GM18951 (cell line): ENCODE results near the gene NAP1L5.

Experiments
- POLR2A ChIP-seq: IDR thresholded peaks from 4 replicates; pipeline ENCODE4 v1.6.1; 2011; ENCODE audit warnings: mild to moderate bottlenecking; ENCODE audit not compliant: insufficient read length, insufficient read depth; ENCODE audit errors: extremely low read depth
- in situ Hi-C: fragments of 300-500 bp; cut with MboI; formaldehyde crosslinking; loops from one replicate; pipeline ENCODE4 v1.12.0; 2022; ENCODE audit warnings: low sequenced_read_pairs, mixed read lengths, inconsistent platforms; ENCODE audit not compliant: unreplicated experiment

NAP1L5 gene

GRCh38 chr4:88732714-88733368, 35.2 kb upstream of the NAP1L5 start:
- in situ Hi-C loops, result no loop called here
- no peak for TF ChIP-seq POLR2A

GRCh38 chr4:88731381-88731780, 33.8 kb upstream of the NAP1L5 start:
- no peak for TF ChIP-seq POLR2A
- in situ Hi-C loops, result no loop called here

GRCh38 chr4:88730811-88731210, 33.2 kb upstream of the NAP1L5 start:
- in situ Hi-C loops, result no loop called here

GRCh38 chr4:88729146-88729760, 31.6 kb upstream of the NAP1L5 start:
- in situ Hi-C loops, result no loop called here
- TF ChIP-seq POLR2A, result no peak

More at GRCh38 chr4:88730811-88731210, 33.2 kb upstream of the NAP1L5 start:
- no peak for TF ChIP-seq POLR2A

DNA sequence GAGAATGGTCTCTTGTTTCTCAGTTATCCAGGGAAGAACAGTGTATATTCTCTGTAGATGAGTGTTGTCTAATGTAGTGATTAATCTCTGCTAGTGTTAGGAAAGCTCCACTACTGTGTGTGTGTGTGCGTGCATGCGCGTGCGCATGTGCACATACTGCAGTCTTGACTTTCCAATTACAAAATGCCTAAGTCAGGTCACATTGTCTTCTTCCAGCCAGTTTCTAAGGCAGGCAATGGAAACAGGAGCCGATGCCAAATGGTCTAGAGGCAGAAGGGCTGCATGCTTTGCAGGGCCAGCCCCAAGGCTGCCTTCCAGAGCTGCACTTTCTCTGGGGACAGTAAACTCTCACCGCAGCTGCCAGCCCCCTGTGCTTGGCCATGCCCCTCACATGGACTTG, 30.5 kb upstream of the NAP1L5 start:
- in situ Hi-C loops, result no loop called here
- TF ChIP-seq POLR2A, result no peak

DNA sequence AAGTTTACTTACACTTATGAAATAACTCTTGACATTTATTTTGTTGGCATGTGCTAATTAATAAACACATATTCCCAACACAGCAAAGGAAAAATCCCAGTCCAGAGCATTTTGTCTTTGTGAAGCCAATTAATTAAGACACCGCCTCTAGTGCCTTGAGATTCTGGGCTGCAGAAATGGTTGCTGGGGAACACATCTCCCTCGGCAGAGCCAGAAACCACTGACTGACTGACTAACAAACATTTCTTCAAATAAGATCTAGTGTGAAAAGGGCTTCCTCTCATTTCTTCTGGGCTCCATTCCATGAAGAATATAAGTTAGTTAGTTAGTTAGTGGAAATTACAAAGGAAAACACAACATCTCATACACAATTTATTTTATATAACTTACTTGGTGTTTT, 28.4 kb upstream of the NAP1L5 start:
- in situ Hi-C loops, result no loop called here

DNA sequence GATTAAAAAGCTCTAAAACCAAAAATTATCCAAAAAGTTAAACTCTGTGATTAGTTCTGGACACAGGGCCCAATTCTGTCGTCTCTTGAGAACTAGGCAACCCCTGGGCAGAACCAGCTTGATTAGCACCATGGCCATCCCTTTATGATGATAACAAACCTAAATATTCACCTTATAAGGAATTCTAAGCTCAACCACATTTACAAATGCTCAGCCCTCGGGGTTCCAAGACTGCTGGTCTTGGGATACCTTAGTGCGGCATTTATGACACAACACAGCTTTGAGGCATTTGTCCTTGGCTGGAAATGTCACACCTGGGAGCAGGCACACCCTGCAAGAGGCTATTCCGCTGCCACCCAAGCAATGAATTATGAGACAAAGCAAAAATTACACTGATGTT, 27.5 kb upstream of the NAP1L5 start:
- in situ Hi-C loops, result no loop called here

More for the DNA sequence above, 28.4 kb upstream of the NAP1L5 start:
- no peak for TF ChIP-seq POLR2A

GRCh38 chr4:88724406-88724805, 26.8 kb upstream of the NAP1L5 start:
- TF ChIP-seq POLR2A, result no peak
- in situ Hi-C loops, result no loop called here

More for the DNA sequence above, 27.5 kb upstream of the NAP1L5 start:
- TF ChIP-seq POLR2A, result no peak

DNA sequence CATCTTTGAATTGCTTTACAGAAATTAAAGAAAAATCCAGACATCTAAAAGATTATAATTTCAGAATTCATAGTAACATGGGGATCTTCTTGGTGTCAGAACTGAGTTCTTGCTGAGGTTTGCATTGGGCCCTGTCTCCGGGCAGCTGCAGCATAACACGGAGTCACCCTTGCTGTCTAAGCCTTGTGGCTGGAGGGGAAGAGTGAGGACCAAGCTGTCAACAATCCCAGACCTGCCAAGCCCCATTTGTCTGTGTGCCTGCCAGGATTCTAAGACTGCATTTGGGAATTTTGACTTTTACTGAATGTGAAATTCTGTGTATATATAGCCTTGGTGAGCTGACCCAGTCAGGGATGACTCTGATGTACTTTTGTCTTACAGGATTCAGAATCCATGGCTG, 25.2 kb upstream of the NAP1L5 start:
- no peak for TF ChIP-seq POLR2A
- in situ Hi-C loops, result no loop called here

DNA sequence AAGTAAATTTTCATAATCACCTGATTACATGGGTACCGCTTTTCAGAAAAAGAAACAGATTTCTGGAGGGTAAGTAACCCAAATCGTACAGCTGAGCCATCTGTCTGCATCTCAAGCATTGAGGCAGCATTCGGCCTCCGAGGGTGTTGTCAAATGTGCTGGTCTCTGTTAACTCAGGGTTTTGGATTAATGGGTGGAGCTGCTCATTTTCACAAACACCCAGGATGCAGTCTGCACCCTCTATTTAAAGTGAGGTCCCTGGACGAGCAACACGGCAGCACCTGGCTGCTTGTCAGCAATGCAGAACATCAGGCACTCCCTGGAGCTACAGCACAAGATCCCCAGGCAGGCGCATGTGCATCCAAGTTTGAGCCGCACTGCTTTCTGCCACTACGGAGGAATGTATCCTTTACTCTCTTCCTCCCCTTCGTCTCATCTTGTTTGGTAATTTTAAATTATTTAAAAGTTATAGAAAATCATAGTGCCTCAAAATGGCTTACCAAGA, 24.7 kb upstream of the NAP1L5 start:
- no peak for TF ChIP-seq POLR2A
- in situ Hi-C loops, result no loop called here

DNA sequence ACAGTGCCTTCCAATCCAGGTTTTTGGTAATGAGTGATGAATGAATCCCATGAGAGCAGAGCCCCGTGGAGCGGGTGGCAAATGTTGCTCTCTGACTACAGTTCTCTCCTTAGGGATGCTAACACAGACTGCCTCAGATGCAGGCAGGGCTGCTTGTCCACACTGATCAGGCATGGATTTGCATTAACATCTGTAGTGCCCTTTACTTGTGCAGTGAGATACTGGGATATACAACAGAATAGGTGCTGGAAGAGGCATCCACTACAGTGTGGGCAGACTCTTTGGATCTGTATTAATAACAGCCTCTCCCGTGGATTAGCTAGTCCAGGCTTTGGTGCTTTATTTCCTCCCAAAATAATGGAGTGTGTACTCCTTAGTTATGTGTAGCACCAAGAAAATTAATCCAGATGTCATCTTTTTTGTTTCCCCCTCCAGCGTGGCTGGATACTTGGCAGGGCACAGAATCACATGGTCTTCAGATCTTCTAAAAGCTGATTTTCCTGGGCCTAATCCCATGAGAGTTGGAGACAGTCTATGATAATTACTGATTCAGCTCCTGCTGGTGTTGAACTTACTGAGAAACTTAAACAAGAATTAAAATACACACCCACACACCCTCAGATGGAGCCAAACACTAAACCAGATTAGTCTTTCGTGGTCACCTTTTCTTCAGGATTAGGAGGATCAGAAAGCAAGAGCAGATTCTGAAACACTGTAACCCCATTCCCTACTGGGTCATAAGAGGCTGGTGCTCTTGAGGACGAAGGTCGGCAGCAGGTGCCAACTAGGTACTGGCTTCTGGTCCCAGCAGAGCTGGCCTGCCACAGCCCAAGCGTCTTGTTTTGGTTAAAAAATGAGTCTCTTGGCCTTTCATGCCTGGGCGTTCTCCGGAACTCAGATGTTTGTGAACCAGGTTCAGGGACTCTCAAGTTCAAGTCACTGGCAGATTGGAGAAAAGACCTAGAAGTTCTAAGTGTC, 23.1 kb upstream of the NAP1L5 start:
- in situ Hi-C loops, result no loop called here
- TF ChIP-seq POLR2A, result no peak

DNA sequence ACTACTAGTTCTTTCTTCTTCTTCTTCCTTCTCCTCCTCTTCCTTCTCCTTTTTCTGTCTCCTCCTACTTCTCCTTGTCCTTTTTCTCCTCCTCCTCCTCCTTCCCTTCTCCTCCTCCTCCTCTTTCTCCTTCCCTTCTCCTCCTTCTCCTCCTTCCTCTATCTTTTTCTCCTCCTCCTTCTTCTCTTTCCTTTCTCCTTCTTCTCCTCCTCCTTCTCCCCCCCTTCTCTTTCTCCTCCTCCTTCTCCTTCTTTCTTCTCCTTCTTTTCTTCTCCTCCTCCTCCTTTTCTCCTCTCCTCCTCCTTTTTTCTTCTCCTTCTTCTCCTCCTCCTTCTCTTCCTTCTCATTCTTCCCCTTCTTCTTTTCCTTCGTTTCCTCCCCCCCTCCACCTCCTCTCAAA, 21.8 kb upstream of the NAP1L5 start:
- no peak for TF ChIP-seq POLR2A
- in situ Hi-C loops, result no loop called here

DNA sequence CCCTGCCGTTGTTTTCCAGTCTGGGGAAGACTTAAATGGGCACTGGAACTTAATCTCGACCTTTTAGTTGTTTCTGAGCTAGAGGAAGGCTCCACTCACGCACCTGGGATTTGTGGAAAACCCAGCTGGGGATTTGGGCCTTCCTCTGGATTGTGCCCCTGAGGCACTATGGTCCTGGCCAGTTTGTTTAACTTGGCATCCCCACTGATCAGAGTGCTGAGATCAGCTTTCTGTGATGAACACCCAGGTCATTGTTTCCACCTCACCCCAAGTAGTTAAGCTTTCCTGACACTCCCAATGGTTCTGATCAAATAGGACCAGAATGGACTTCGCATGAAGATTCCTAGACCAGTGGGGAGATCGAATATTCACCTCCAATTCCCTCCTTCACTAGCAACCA, 20.5 kb upstream of the NAP1L5 start:
- no peak for TF ChIP-seq POLR2A
- in situ Hi-C loops, result no loop called here
